ENCODE measurements around the gene ZNF865. TPM values are rescaled to one million over a fixed set of nuclear protein-coding genes. Genes with fewer than 3 reads are reported as not detected.

ZNF865 gene
- total RNA-seq, 5 donors from 2014 or later (not counting 1 experiment from before 2014, with no cell fraction given) = 16.3 to 29.4 (median 27.3) TPM

DNA sequence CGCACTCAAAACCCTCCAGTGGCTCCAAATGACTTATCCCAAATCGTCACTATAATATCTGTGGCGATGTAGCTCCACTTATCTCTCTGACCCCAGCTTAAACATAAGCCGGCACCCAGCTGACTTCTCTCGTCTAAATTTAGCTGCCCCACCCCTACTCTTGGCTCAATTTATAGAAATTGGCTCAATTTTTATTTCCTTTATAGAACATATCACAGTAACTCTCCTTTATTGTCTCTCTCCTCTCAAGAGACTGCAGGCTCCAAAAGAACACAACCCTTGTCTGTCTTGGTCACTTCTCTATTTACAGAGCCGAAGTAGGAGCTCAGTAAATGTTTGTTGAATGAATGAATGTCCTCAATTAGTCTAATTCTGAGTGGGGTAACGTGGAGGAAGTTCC lies 18.1 kb downstream of the ZNF865 start:
- ChIA-PET POLR2A (interaction anchor here in 1 of 2 donors (1.5 kb wide), 1 partner anchor 147 kb away, joined by 13 read pairs; the partner anchor contains the start of gene ZNF628), CTCF (interaction anchor here (0.5 to 4.4 kb wide), 6 partner anchors 8 to 120 kb away, joined by 4 to 42 read pairs (median 8); partner anchors contain the start of gene ZNF865 (in 1 of the 2))
- Mint-ChIP-seq H3K36me3 (peaks cover 3% of the 10 kb centered on the region), H3K27ac (peak overlapping the region; percentile 94 to 95), H3K4me1 (peaks cover 54 to 59% (median 57%) of the 10 kb centered on the region in 3 donors), H3K4me3 (peak overlapping the region in 2 of 3 donors; percentile 84 to 87), H3K27me3 (no peaks in the 10 kb centered on the region), H3K9me3 (no peaks in the 10 kb centered on the region)
- no peak for ATAC-seq (replicated peaks in 1 of 4)
- Histone ChIP-seq H3K4me1 (ENCODE audit: control insufficient read depth in 1 of 2, extremely low read depth in 1 of 2, insufficient read depth in 2 of 2, low read length in 2 of 2) (peaks cover 30 to 44% of the 10 kb centered on the region in 2 experiments), H3K27ac (ENCODE audit: low read length) (peak overlapping the region; percentile 33), H3K36me3 (ENCODE audit: control insufficient read depth in 2 of 2, extremely low read depth in 1 of 2, insufficient read depth in 1 of 2, low read length in 1 of 2) (peaks cover 0 to 3% of the 10 kb centered on the region in 2 donors), H3K4me3 (ENCODE audit: control insufficient read depth in 1 of 2, extremely low read depth in 1 of 2, low read length in 1 of 2) (no peak overlapping the region), H3K9me3 (no peaks in the 10 kb centered on the region), H3K27me3 (replicated peaks in 1 of 2; ENCODE audit: control insufficient read depth in 2 of 2, extremely low read depth in 1 of 2, insufficient read depth in 2 of 2, low read length in 1 of 2) (no peaks in the 10 kb centered on the region)
- WGBS (ENCODE audit: insufficient coverage) = 97% methylated on average over 5 of the region's 7 CpGs
- no peak for DNase-seq

DNA sequence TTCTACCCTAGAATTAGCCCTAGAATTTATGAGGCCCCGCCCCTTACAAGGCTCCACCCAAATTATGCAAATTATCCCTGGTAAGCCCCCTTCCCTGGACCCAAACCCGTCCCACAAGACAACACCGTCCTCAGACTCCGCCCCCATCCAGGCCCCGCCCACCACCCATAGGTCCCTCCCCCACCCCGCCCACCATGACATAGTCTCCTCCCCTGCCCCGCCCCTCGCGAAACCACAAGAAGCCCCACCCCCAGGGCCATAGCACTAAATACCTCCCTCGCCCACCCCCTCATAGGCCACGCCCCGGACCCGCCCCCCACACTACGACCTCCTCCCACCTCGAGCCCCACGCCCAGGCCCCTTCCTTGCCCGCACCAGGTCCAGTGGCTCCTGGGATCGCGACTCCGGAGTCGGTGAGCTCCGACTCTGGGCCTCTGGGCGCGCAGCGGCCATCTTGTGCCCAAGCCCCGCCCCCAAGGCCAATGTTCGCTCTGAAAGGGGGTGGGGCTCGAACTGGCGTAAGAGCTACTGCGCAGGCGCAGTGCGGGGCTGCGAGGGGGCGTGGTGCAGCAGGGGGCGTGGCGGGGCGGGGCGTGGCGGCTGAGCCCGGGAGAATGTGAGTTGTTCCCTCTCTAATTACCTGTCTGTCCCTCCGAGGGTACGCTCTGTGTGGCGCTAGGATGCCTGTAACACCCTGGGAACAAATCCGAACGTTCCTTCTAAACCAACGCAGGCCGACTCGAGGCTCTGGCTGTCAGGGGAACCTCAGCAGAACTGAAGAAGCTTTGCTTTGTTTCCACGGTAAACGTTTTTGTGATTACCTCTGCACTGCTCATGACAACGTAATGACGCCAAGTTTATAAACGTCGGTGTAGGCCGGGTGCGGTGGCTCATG lies 18.9 kb downstream of the ZNF865 start, which contains the start of gene ZNF784:
ZNF784 (minus strand) TSS at position 458 of the 895 bp plus-strand sequence; CDS start at position 453, 5 bp downstream.
- Mint-ChIP-seq H3K27ac (peak within 1 kb of the TSS; percentile 94 to 95), H3K4me3 (peak within 1 kb of the TSS; percentile 84 to 87 (median 86)), H3K36me3 (peaks cover 3% of the 10 kb centered on the region), H3K4me1 (peaks cover 54 to 58% (median 55%) of the 10 kb centered on the region in 3 donors), H3K9me3 (no peaks in the 10 kb centered on the region), H3K27me3 (no peaks in the 10 kb centered on the region)
- POLR2A ChIA-PET = interaction anchor here (0.6 to 1.7 kb wide), 10 partner anchors 9 to 163 kb away, joined by 3 to 14 read pairs (median 6); partner anchors contain the start of genes FIZ1 (in 2 of the 2), ISOC2 (in 1 of the 2), ZNF524 (in 1 of the 2) and ZNF628 (in 1 of the 2)
- peak; percentile 85 to 97 (median 91) for DNase-seq
- H3K27ac ChIP-seq (ENCODE audit: low read length) = peak within 1 kb of the TSS; percentile 88
- peaks cover 0 to 3% of the 10 kb centered on the region in 2 experiments for H3K27me3 ChIP-seq (replicated peaks in 1 of 2; ENCODE audit: control insufficient read depth in 2 of 2, extremely low read depth in 1 of 2, insufficient read depth in 2 of 2, low read length in 1 of 2)
- under 1% methylated on average over 45 of the region's 56 CpGs for WGBS (ENCODE audit: insufficient coverage)
- CTCF ChIA-PET = interaction anchor here (0.5 to 4.4 kb wide), 15 partner anchors 9 to 453 kb away, joined by 3 to 42 read pairs (median 5); partner anchors contain the start of genes ISOC2 (in 1 of the 2), U2AF2 (in 1 of the 2), ZNF524 (in 1 of the 2) and ZNF865 (in 1 of the 2)
- peaks cover 0 to 3% of the 10 kb centered on the region in 2 donors for H3K36me3 ChIP-seq (ENCODE audit: control insufficient read depth in 2 of 2, extremely low read depth in 1 of 2, insufficient read depth in 1 of 2, low read length in 1 of 2)
- ATAC-seq (replicated peaks in 1 of 4) = peak; percentile 68 to 86 (median 78)
- H3K4me3 ChIP-seq (ENCODE audit: control insufficient read depth in 1 of 2, extremely low read depth in 1 of 2, low read length in 1 of 2) = peak within 1 kb of the TSS; percentile 52 to 58
- H3K4me1 ChIP-seq (ENCODE audit: control insufficient read depth in 1 of 2, extremely low read depth in 1 of 2, insufficient read depth in 2 of 2, low read length in 2 of 2) = peaks cover 30 to 44% of the 10 kb centered on the region in 2 experiments
- H3K9me3 ChIP-seq = no peaks in the 10 kb centered on the region

DNA sequence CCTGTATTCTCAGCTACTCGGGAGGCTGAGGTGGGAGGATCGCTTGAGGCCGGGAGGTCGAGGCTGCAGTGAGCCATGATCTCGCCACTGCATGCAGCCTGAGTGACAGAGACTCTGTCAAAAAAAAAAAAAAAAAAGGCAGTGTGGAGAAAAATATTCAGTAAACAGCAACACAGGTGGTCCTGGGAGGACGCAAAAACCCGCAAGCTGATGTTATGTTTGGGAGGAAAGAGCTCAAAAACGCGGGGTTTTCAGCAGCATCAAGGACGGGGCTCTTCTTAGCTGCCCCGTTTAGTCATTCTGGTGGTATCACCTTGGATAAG lies 19.5 kb downstream of the ZNF865 start:
- ChIA-PET POLR2A (interaction anchor here (0.6 to 1.7 kb wide), 7 partner anchors 19 to 163 kb away, joined by 3 to 13 read pairs (median 5); partner anchors contain the start of genes FIZ1 (in 2 of the 2), ISOC2 (in 1 of the 2), ZNF524 (in 1 of the 2) and ZNF628 (in 1 of the 2)), CTCF (interaction anchor here in 1 of 2 donors (0.6 to 4.4 kb wide), 10 partner anchors 8 to 163 kb away, joined by 3 to 42 read pairs (median 5); partner anchors contain the start of genes ISOC2, U2AF2, ZNF524 and ZNF865)
- ATAC-seq (replicated peaks in 1 of 4) (no peak), DNase-seq (peak in 1 of 35 experiments; percentile 41)
- no peaks in the 10 kb centered on the region for H3K9me3 Mint-ChIP-seq
- Histone ChIP-seq H3K9me3 (no peaks in the 10 kb centered on the region), H3K36me3 (ENCODE audit: control insufficient read depth in 2 of 2, extremely low read depth in 1 of 2, insufficient read depth in 1 of 2, low read length in 1 of 2) (peaks cover 0 to 3% of the 10 kb centered on the region in 2 donors), H3K27ac (ENCODE audit: low read length) (peak overlapping the region; percentile 88), H3K4me1 (ENCODE audit: control insufficient read depth in 1 of 2, extremely low read depth in 1 of 2, insufficient read depth in 2 of 2, low read length in 2 of 2) (peaks cover 30 to 44% of the 10 kb centered on the region in 2 experiments), H3K4me3 (ENCODE audit: control insufficient read depth in 1 of 2, extremely low read depth in 1 of 2, low read length in 1 of 2) (peak overlapping the region; percentile 52 to 58), H3K27me3 (replicated peaks in 1 of 2; ENCODE audit: control insufficient read depth in 2 of 2, extremely low read depth in 1 of 2, insufficient read depth in 2 of 2, low read length in 1 of 2) (peaks cover 0 to 3% of the 10 kb centered on the region in 2 experiments)
- H3K27ac Mint-ChIP-seq = peak overlapping the region; percentile 94 to 95
- peak overlapping the region; percentile 84 to 87 (median 86) for H3K4me3 Mint-ChIP-seq
- 45% methylated on average over 7 of the region's 11 CpGs for WGBS (ENCODE audit: insufficient coverage)
- no peaks in the 10 kb centered on the region for H3K27me3 Mint-ChIP-seq
- H3K36me3 Mint-ChIP-seq = peaks cover 3% of the 10 kb centered on the region
- peaks cover 48 to 53% (median 51%) of the 10 kb centered on the region in 3 donors for H3K4me1 Mint-ChIP-seq

DNA sequence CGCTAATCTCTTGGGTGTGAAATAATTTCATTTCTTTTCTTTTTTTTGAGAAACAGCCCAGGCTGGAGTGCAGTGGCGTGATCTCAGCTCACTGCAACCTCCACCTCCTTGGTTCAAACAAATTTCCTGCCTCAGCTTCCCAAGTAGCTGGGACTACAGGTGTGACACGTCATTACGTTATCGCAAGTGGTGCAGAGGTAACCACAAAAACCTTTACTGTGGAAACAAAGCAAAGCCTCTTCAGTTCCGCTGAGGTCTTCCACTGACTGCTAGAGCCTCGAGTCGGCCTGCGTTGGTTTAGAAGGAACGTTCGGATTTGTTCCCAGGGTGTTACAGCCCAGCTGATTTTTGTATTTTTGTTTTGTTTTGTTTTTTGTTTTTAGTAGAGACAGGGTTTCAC lies 20.9 kb downstream of the ZNF865 start:
- no peak overlapping the region for H3K4me3 ChIP-seq (ENCODE audit: control insufficient read depth in 1 of 2, extremely low read depth in 1 of 2, low read length in 1 of 2)
- H3K27ac ChIP-seq (ENCODE audit: low read length) = peak overlapping the region; percentile 60
- CTCF ChIA-PET = interaction anchor here in 1 of 2 donors (0.6 to 4.4 kb wide), 9 partner anchors 11 to 563 kb away, joined by 3 to 42 read pairs (median 4); partner anchors contain the start of genes FIZ1, KMT5C, RDH13 and ZNF524

DNA sequence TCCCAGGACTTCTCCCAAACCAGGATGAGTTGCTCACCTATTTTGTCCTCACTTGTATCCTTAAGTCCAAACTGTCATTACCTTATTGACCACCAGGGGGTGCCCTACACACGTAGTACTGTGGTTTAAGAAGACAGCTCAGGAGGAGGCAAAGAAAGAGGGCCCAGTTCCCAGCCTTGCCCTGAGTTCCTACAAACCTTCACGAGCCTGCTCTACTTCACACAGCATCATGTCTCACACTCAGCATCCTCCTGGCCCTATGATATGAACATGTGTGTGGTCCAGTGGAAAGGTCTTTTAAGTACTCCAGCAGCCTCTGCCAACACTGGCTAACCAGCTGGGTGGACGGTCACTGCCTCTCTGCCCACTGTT lies 27.0 kb downstream of the ZNF865 start:
- WGBS (ENCODE audit: insufficient coverage) = no CpG with 5 or more reads among the region's 3 CpGs
- POLR2A ChIA-PET = interaction anchor here in 1 of 2 donors (0.5 kb wide), 1 partner anchor 22 kb away, joined by 3 read pairs; the partner anchor contains the start of gene U2AF2

More for the DNA sequence above, 20.9 kb downstream of the ZNF865 start:
- Mint-ChIP-seq H3K36me3 (peaks cover 3% of the 10 kb centered on the region), H3K27me3 (no peaks in the 10 kb centered on the region), H3K9me3 (no peaks in the 10 kb centered on the region), H3K4me3 (peak overlapping the region; percentile 71 to 76 (median 76)), H3K4me1 (peaks cover 38 to 40% (median 38%) of the 10 kb centered on the region in 3 donors), H3K27ac (peak overlapping the region; percentile 92 to 95)
- POLR2A ChIA-PET = interaction anchor here (0.5 to 1.0 kb wide), 3 partner anchors 165 to 453 kb away, joined by 3 to 7 read pairs (median 4); partner anchors contain the start of gene ISOC2 (in 1 of the 2)
- peak in 32 of 35 experiments; percentile 33 to 89 (median 57) for DNase-seq
- Histone ChIP-seq H3K27me3 (replicated peaks in 1 of 2; ENCODE audit: control insufficient read depth in 2 of 2, extremely low read depth in 1 of 2, insufficient read depth in 2 of 2, low read length in 1 of 2) (peaks cover 0 to 3% of the 10 kb centered on the region in 2 experiments), H3K36me3 (ENCODE audit: control insufficient read depth in 2 of 2, extremely low read depth in 1 of 2, insufficient read depth in 1 of 2, low read length in 1 of 2) (peaks cover 0 to 3% of the 10 kb centered on the region in 2 donors), H3K4me1 (ENCODE audit: control insufficient read depth in 1 of 2, extremely low read depth in 1 of 2, insufficient read depth in 2 of 2, low read length in 2 of 2) (peaks cover 21 to 33% of the 10 kb centered on the region in 2 experiments), H3K9me3 (no peaks in the 10 kb centered on the region)
- peak; percentile 33 to 79 (median 66) for ATAC-seq (replicated peaks in 1 of 4)
- 15% methylated on average over 10 of the region's 11 CpGs for WGBS (ENCODE audit: insufficient coverage)

More for the DNA sequence above, 27.0 kb downstream of the ZNF865 start:
- Mint-ChIP-seq H3K27ac (peak overlapping the region; percentile 57 to 66), H3K9me3 (no peaks in the 10 kb centered on the region), H3K27me3 (no peaks in the 10 kb centered on the region), H3K4me3 (peak overlapping the region in 1 of 3 donors; percentile 2), H3K36me3 (peaks cover 7% of the 10 kb centered on the region), H3K4me1 (peaks cover 44 to 49% (median 45%) of the 10 kb centered on the region in 3 donors)
- Histone ChIP-seq H3K36me3 (ENCODE audit: control insufficient read depth in 2 of 2, extremely low read depth in 1 of 2, insufficient read depth in 1 of 2, low read length in 1 of 2) (no peaks in the 10 kb centered on the region), H3K9me3 (no peaks in the 10 kb centered on the region), H3K4me1 (ENCODE audit: control insufficient read depth in 1 of 2, extremely low read depth in 1 of 2, insufficient read depth in 2 of 2, low read length in 2 of 2) (peaks cover 17 to 44% of the 10 kb centered on the region in 2 experiments), H3K27me3 (replicated peaks in 1 of 2; ENCODE audit: control insufficient read depth in 2 of 2, extremely low read depth in 1 of 2, insufficient read depth in 2 of 2, low read length in 1 of 2) (peaks cover 0 to 3% of the 10 kb centered on the region in 2 experiments), H3K27ac (ENCODE audit: low read length) (no peak overlapping the region), H3K4me3 (ENCODE audit: control insufficient read depth in 1 of 2, extremely low read depth in 1 of 2, low read length in 1 of 2) (no peak overlapping the region)
- CTCF ChIA-PET = interaction anchor here (0.5 to 3.5 kb wide), 19 partner anchors 8 to 716 kb away, joined by 3 to 21 read pairs (median 7); partner anchors contain the start of genes FIZ1 (in 1 of the 2), PPP6R1 (in 1 of the 2), ZNF581 (in 1 of the 2) and ZNF784 (in 1 of the 2)
- DNase-seq = peak; percentile 61 to 97 (median 83)
- ATAC-seq (replicated peaks in 1 of 4) = peak; percentile 42 to 55 (median 47)
